DMS 273 (cell line): ENCODE measurements around the gene HABP4.

Source experiments
- DNase-seq: peaks from one replicate; lab custom pipeline; 2025; ENCODE audit not compliant: unreplicated experiment; lab: John Stamatoyannopoulos, UW

The HABP4 gene

DNA sequence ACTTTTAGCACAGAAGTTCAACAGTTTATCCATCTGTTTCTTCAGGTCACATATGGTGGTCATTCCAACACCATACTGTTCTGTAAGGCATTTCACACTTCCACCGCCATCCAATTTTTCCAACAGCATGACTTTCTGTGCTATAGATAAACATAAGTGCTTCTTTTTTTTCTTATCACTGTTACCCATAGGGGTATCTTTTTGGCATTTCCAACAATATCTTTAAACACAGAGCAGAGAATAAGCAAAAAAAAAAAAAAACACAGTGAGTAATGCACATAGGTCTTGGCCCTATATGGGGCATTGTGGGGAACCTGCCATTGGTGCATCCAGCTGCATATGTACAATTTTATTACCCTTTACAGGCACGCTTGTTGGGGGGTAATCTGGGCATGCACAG lies 19.6 kb upstream of the HABP4 start:
- DNase-seq, result peak; percentile 8

GRCh38 chr9:96435345-96435744 lies 14.6 kb upstream of the HABP4 start:
- DNase-seq, result no peak

DNA sequence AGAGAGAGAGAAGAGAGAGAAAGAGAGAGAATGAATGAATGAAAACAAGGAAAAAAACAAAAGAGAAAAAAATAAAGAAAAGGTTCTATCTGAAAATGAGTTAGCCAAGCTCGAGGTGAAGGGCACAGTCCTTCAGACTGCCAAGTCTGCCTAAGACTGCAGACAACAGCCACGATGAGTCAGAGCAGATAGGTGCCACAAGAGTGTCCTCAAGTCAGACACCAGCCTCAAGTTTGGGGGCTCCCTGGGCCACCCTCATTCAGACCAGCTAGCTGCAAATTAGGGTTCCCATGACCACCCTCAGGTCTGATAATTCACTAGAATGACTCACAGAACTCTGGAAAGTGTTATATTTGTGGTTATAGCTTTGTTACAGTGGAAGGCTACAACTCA lies 13.9 kb upstream of the HABP4 start:
- no peak for DNase-seq

- no peak for DNase-seq
Observed at GRCh38 chr9:96436456-96437126, 13.4 kb upstream of the HABP4 start.

GRCh38 chr9:96437454-96437853 lies 12.5 kb upstream of the HABP4 start:
- no peak for DNase-seq

- no peak for DNase-seq
Observed at GRCh38 chr9:96440671-96441199, 9.2 kb upstream of the HABP4 start.

DNA sequence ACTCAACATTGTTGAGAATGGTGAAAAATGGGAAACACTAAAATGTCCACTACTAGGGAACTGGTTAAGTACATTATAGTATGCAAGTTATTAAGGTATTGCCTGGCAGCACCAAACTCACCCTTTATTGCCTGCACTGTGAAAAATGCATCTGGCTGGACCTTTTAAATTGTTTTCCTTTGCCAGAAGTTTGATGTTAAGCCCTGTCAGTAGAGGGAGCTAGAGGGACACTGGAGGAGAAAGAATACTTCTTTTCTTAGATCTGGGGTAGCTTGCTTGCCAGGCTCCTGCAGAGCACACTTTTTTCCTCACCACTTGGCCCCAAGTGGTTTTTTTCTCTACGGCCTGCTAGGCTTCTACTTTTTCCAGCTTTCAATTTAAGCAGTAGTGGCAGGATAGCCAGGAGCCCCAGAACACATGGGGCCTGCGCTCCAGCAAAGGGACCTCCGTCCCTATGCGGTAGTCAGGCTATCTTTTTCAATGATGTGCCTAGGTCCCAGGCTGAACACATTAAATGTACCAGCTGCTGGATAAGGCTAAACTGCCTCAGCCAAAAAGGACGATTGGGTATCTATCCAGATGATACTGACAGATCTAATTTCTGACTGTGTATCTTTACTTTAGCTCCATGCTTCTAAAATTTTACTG lies 8.0 kb upstream of the HABP4 start:
- peak; percentile 68 for DNase-seq

- DNase-seq, result no peak
Observed at GRCh38 chr9:96442491-96442890, 7.5 kb upstream of the HABP4 start.

DNA sequence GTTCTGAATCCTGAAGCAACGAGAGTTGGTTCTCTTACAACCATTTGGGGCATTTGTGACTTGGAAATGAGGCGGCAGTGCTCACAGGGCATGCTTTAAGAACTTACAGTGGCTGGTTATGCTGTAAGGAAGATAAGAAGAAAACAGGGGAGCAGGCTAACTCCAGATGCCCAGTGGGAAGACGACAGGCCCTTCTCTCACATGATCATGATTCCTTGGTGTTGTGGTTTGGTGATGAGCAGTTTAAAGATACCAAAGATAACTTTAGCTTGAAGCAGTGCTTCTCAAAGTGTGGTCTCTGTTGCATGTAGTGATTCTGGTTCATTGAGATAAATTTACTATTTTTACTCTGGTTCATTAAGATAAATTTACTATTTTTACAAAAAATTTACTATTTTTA lies 2.6 kb upstream of the HABP4 start:
- DNase-seq, result no peak

DNA sequence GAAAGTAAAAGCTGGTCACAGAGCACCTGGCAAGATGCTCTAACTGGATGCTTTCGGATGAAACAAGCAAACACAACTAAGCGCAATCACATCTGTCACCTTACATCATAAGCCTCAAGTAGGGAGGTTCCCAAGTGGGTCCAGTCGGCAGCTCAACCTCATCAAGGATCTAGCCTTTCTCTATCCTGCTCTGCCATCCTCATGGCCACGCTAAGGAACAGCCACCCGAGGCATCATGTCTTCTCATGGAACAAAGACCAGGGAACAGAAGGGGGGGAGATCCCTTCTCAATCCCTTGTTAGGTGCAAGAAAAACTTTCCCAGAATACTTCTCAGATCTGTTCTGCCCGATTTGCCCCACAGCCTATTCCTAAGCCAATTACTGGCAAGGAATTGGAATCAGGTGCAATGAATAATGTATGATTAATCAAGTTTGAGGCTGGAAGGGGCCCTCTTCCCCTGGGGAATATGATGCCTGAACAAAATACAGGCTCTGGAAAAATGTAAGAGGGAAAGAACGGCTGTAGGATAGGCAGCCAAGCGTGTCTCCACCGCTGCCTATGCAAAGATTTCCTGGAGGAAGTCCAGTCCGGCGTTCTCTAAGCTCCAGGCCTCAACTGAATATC lies 1.3 kb upstream of the HABP4 start:
- DNase-seq, result no peak

DNA sequence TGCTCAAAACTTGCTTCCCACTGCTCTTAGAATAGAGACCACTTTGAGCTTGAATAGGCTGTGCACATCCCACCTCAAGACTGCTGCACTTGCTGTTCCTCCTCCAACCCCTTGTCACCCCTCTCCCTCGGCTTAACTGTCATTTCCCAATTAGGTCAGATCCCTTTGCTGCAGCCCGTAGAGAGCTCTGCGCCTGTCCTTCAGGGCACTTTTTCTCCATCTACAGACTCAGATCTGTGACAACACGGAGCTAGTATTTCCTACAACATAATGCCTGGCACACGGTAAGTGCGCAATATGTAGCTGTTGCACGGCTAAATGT lies 485 bp upstream of the HABP4 start:
- no peak for DNase-seq

DNA sequence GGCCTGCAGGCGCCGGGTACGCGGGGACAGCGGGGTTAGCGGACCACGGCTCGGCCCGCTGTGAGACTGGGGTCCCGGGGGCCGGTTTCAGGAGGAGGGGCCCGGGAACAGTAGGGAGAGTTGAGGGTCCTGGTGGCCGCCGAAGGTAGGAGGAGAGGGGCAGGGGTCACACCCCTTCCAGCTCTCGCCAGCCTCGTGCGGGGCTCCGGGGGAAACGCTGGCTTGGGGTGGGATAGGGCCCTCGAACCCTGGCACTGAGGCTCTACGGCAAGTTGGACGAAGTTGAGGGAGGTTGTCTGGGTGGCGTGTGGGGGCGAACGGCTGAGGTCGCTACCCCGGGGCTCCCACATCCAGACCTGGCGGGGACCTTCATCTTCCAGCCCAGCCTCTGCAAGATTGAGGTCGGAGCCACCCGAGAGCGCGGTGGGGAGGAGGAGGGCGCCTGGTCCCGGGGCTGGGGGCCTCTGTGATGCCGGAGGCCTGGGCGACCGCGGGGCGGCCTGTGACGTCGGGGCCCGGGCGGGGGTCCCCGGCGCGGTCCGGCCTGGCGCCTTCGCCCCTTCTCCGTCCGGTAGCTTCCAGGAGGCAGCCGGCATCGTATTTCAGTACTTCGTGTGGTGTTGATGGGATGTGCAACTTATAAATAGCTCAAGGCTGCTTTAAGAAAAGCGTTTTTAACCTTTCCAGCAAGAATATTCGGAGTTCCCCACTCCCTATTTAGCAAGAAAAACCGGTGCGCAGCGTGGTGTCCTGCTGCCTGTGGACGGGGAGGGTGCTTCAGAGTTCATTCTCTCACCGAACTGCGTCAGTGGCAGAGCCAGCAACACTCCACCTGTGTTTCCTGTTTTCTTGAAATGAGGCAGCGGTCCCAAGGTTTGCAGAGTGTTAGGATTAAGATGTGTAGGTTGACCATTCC lies 902 bp downstream of the HABP4 start:
- peak; percentile 53 for DNase-seq

DNA sequence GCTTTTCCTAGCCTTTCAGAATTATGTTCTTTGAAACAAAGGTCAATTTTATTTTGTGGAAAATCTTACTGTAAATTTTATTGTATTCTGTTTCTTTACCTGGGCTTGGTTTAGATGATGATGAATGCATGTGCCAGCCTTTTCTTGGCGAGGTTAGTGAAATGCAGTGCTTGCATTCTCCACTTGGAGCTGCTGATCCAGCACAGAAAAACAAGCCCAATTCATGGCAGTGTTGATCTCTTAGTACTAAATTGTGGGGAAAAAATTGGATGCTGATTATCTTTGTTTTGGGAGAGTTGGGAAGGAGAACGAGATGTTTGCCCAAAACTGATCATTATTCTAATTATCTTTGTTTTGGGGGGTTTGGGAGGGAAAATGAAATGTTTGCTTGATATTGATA lies 3.7 kb downstream of the HABP4 start:
- peak; percentile 58 for DNase-seq

GRCh38 chr9:96457266-96457665 lies 7.3 kb downstream of the HABP4 start:
- DNase-seq, result no peak

- no peak for DNase-seq
Observed at GRCh38 chr9:96458226-96458625, 8.3 kb downstream of the HABP4 start.

GRCh38 chr9:96459268-96460007 lies 9.5 kb downstream of the HABP4 start:
- DNase-seq, result no peak

DNA sequence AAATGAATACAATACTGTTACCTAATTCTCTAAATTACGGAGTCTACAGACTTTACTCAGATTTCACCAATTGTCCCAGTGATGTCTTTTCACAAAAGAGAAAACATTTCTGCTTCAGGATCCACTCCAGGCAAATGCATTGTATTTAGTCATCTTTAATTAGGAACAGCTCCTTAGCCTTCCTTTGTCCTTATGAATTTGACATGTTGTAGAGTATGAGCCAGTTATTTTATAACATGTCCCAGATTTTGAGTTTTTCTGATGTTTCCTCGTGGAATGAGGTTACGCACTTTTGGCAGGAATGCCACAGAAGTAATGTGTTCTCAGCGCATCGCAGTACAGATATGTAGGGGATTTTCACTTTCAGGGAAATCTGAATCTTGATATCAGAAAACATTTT lies 10.5 kb downstream of the HABP4 start:
- no peak for DNase-seq

DNA sequence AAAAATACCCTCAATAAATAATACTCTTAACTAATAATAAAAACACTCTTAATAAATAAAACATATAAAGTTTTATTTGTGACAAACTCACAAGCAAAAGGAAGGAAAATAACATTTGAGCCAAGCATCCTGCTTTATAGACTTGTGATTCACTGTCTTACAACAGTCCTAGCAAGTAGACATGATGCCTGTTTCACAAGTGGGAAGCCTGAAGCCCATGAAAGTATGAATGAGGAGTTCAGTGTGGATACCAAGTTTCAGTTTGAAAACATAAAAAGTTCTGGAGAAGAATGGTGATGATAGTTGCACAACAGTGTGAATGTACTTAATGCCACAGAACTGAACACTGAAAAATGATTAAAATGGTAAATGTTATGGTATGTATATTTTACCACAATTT lies 10.9 kb downstream of the HABP4 start:
- no peak for DNase-seq

DNA sequence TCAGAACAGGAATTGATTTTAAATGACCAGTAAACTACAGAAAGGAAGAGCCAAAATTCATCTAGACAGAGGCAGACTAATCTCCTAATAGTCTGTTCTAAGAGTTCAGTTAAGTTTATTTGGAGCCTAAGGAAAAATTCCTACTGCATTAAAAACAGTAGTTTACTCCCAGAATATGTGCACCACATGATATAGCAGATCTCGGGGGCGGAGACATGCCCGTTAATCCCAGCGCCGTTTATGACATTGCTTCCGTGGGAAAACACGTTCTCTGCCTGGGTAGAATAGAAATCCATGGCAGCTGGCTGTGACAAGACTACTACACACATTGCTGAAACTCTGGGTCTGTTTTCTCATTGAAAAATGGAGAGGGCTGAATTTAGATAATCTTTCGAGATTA lies 11.4 kb downstream of the HABP4 start:
- no peak for DNase-seq

DNA sequence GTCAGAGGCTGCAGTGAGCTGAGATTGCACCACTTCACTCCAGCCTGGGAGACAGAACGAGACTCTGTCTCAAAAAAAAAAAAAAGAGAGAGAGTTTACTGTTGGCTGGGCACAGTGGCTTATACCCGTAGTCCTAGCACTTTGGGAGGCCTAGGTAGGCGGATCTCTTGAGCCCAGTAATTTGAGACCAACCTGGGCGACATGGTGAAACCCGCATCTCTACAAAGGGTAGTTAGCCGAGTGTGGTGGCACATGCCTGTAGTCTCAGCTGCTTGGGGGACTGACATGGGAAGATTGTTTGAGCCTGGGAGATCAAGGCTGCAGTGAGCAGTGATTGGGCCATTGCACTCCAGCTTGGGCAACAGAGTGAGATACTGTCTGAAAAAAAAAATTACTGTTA lies 12.6 kb downstream of the HABP4 start:
- no peak for DNase-seq

GRCh38 chr9:96464426-96464825 lies 14.5 kb downstream of the HABP4 start:
- no peak for DNase-seq
